Calu3 (cell line): ENCODE data around the gene CCDC69. TPM values are rescaled to one million over a fixed set of nuclear protein-coding genes. Genes with fewer than 3 reads are reported as not detected.

Source experiments
- BruUV-seq: library from RNA; stranded (reverse); fragments of 400-500 nt; replicated peaks from 2 replicates; lab custom pipeline; 2021; lab: Mats Ljungman, UMichigan
- CTCF ChIA-PET: fragments of 300-600 bp; sonication (Branson Sonifier 250); formaldehyde crosslinking; loops from one replicate; lab custom pipeline; 2022; ENCODE audit warnings: antibody characterized with exemption; lab: Charles Lee
- DNase-seq: peaks from one replicate; pipeline ENCODE4 v3.0.0; 2022
- H3K27ac Mint-ChIP-seq: one replicate; pipeline ENCODE4 v1.8.0; 2022; ENCODE audit warnings: mixed read lengths; ENCODE audit not compliant: unreplicated experiment
- H3K27me3 Mint-ChIP-seq: one replicate; pipeline ENCODE4 v1.8.0; 2022; ENCODE audit warnings: mixed read lengths; ENCODE audit not compliant: unreplicated experiment
- H3K36me3 Mint-ChIP-seq: one replicate; pipeline ENCODE4 v1.8.0; 2022; ENCODE audit warnings: mild to moderate bottlenecking, moderate library complexity, mixed read lengths; ENCODE audit not compliant: insufficient read depth, unreplicated experiment
- H3K4me1 Mint-ChIP-seq: one replicate; pipeline ENCODE4 v1.8.0; 2022; ENCODE audit warnings: mild to moderate bottlenecking, low read depth, mixed read lengths; ENCODE audit not compliant: unreplicated experiment
- H3K4me3 Mint-ChIP-seq: one replicate; pipeline ENCODE4 v1.8.0; 2022; ENCODE audit warnings: mild to moderate bottlenecking, low read depth, moderate library complexity, mixed read lengths; ENCODE audit not compliant: unreplicated experiment
- H3K9me3 Mint-ChIP-seq: one replicate; pipeline ENCODE4 v1.8.0; 2022; ENCODE audit warnings: low read depth, mixed read lengths; ENCODE audit not compliant: unreplicated experiment
- intact Hi-C: fragments of 100-400 bp; cut with micrococcal nuclease; formaldehyde crosslinking; loops from one replicate; pipeline ENCODE4 v1.10.0; 2022; ENCODE audit not compliant: unreplicated experiment
- total RNA-seq: library from RNA; stranded (reverse); gene quantifications from 2 replicates; pipeline ENCODE4 v1.2.3, GENCODE V29; 2022
- TF ChIP-seq, protein P1 (sequence below): fragments of 200-600 bp; IDR thresholded peaks from one replicate; pipeline ENCODE4 v1.8.0; 2022; ENCODE audit warnings: antibody characterized with exemption; ENCODE audit not compliant: unreplicated experiment

Gene CCDC69
- total RNA-seq, 1 experiment from 2014 or later = 1.0 TPM

DNA sequence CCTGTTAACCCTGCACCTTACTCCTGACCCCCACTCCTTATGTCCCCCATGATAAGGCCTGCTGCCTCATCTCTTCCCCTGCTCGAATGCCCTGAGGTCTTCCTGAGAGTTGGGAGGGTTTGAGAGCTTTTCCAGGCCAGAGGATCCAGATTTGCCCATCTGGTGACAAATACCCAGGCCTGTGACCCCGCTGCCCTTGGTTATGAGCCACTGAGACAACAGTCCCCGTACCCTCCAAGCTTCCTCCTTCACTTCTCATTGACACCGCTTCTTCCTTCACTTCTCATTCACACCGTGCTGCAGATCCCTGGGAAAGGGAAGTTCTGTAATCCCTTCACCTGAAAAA lies 29.7 kb upstream of the CCDC69 start:
- intact Hi-C loops = no loop called here
- H3K4me3 Mint-ChIP-seq = peak overlapping the region; percentile 85
- no peak for DNase-seq
- peaks cover 16% of the 10 kb centered on the region for H3K27me3 Mint-ChIP-seq
- TF ChIP-seq, protein P1, sequence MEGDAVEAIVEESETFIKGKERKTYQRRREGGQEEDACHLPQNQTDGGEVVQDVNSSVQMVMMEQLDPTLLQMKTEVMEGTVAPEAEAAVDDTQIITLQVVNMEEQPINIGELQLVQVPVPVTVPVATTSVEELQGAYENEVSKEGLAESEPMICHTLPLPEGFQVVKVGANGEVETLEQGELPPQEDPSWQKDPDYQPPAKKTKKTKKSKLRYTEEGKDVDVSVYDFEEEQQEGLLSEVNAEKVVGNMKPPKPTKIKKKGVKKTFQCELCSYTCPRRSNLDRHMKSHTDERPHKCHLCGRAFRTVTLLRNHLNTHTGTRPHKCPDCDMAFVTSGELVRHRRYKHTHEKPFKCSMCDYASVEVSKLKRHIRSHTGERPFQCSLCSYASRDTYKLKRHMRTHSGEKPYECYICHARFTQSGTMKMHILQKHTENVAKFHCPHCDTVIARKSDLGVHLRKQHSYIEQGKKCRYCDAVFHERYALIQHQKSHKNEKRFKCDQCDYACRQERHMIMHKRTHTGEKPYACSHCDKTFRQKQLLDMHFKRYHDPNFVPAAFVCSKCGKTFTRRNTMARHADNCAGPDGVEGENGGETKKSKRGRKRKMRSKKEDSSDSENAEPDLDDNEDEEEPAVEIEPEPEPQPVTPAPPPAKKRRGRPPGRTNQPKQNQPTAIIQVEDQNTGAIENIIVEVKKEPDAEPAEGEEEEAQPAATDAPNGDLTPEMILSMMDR = no peak
- H3K36me3 Mint-ChIP-seq = peaks cover 23% of the 10 kb centered on the region
- no peaks in the 10 kb centered on the region for H3K9me3 Mint-ChIP-seq
- H3K4me1 Mint-ChIP-seq = peaks cover 11% of the 10 kb centered on the region
- peak overlapping the region; percentile 60 for H3K27ac Mint-ChIP-seq
- BruUV-seq = no TSS peak
- CTCF ChIA-PET = interaction anchor here (1.2 to 2.2 kb wide), 5 partner anchors 12 to 194 kb away, joined by 3 to 10 read pairs (median 7); partner anchors contain the start of gene SLC36A1

DNA sequence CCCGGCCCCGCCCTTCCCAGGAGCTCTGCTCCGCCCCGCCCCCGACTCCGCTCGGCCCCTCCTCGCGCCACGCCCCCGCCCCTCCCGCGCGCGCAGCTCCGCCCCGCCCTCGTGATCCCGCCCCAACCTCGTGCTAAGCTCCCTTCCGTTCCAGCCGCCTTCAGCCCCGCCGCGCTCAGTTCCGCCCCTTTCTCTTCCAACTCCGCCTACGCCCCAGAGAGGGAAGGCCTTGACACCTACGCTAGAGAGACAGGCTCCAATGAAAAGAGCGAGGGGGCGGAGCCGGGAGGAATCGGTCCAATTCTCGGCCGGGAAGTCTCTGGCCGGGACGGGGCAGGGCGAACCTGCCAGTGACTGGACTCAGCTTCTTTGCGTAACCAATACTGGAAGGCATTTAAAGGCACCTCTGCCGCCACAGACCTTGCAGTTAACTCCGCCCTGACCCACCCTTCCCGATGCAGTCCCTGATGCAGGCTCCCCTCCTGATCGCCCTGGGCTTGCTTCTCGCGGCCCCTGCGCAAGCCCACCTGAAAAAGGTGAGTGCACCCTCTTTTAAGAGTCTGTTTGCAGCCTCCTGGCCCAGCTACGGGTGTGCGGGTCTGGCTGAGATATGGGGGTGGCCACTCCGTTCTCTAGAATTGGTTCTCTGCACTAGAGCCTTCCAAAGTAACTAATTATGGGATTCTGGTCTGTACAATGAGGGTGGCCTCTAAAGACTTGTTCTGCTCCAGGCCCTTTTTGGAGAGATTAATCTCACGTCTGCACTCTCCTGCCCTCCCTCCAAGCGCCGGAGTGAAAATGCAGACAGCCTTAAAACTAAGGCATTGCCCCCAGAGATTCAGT lies 29.1 kb upstream of the CCDC69 start, which contains the start of gene GM2A:
TSS of gene GM2A (plus strand) at position 424 of the 843 bp plus-strand sequence. CDS start at position 456, 32 bp downstream.
- peak; percentile 99 for DNase-seq
- intact Hi-C loops = no loop called here
- CTCF ChIA-PET = interaction anchor here (0.6 to 2.2 kb wide), 19 partner anchors 10 to 1832 kb away, joined by 3 to 10 read pairs (median 4); partner anchors contain the start of genes CCDC69, SLC36A1 and SMIM3
- Mint-ChIP-seq H3K27me3 (peaks cover 22% of the 10 kb centered on the region), H3K36me3 (peaks cover 23% of the 10 kb centered on the region), H3K4me3 (peak within 1 kb of the TSS; percentile 85), H3K9me3 (no peaks in the 10 kb centered on the region), H3K27ac (peak within 1 kb of the TSS; percentile 71), H3K4me1 (peaks cover 11% of the 10 kb centered on the region)
- TF ChIP-seq, protein P1 = no peak
- TSS peak; percentile 73 for BruUV-seq

DNA sequence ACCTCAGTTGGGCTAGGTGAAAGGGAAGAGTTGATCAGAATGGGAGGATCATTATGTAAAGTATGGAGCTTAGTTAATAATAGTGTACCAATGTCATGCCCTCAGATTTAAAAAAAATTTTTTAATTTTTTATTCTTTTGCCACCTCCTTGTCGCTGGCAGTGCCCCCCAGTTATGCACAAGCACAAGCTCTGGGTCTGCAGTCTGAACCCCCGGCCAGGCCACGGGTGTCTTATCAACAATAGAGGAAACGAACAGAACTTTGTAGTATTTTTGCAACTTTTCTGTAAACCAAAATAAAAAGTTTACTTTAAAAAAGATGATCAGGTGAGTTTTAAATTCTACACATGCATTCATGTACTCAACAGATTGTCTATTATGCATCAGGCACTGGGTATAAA lies 27.7 kb upstream of the CCDC69 start:
- Mint-ChIP-seq H3K9me3 (no peaks in the 10 kb centered on the region), H3K36me3 (peaks cover 23% of the 10 kb centered on the region), H3K4me1 (peaks cover 11% of the 10 kb centered on the region), H3K27ac (no peak overlapping the region), H3K4me3 (no peak overlapping the region), H3K27me3 (peaks cover 35% of the 10 kb centered on the region)
- CTCF ChIA-PET = interaction anchor here (0.7 to 1.7 kb wide), 4 partner anchors 13 to 473 kb away, joined by 3 to 7 read pairs (median 5); partner anchors contain the start of gene SMIM3
- intact Hi-C loops = no loop called here
- no TSS peak for BruUV-seq
- TF ChIP-seq, protein P1 = no peak
- no peak for DNase-seq

DNA sequence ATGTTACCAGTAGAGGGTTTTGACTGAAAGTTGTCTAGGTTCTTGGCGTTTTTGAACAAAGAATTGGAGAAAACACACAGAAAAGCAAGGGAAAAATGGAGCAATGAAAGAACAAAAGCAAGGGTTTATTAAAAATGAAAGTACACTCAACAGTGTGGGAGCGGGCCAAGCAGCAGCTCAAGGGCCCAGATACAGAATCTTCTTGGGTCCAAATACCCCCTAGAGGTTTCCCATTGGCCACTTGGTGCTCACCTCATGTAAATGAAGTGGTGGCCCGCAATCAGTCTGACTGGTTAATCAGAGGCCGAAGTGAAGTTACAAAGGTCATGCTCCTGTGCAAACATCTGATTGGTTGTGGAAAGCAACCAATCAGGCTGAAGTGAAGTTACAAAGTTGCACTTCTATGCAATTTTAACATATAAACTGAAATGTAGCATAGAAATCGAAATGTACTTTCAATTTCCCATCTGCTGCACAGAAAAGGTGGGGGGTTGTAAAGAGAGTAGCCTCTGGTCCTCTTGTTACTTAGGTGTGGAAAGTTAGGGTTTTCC lies 27.2 kb upstream of the CCDC69 start:
- Mint-ChIP-seq H3K27ac (no peak overlapping the region), H3K4me3 (no peak overlapping the region), H3K4me1 (peaks cover 11% of the 10 kb centered on the region), H3K27me3 (peaks cover 41% of the 10 kb centered on the region), H3K9me3 (no peaks in the 10 kb centered on the region), H3K36me3 (peaks cover 23% of the 10 kb centered on the region)
- intact Hi-C loops = no loop called here
- no peak for DNase-seq
- TF ChIP-seq, protein P1 = no peak
- CTCF ChIA-PET = no interaction called here
- no TSS peak for BruUV-seq
